Hippocampal formation (tissue), 2 donors: ENCODE data around the gene EGFL7.
"Not testable (repeated sequence)": the region's sequence is repeated elsewhere in the genome, so short reads cannot be mapped to it uniquely, and the experiment has no call there.

Experiments used
- DNase-seq, 2 donors: peaks; one replicate each; lab custom pipeline; 2025; lab: John Stamatoyannopoulos, UW

EGFL7 gene

GRCh38 chr9:136697821-136698526 lies 35.3 kb downstream of the EGFL7 start:
- DNase-seq: no peak

GRCh38 chr9:136698635-136699246 lies 36.0 kb downstream of the EGFL7 start:
- DNase-seq: no peak

- DNase-seq: no peak
These were observed 37.6 kb downstream of the EGFL7 start for GRCh38 chr9:136700304-136700703.

GRCh38 chr9:136700959-136701667 lies 38.4 kb downstream of the EGFL7 start:
- DNase-seq: no peak

- no peak for DNase-seq
These were observed 38.9 kb downstream of the EGFL7 start for GRCh38 chr9:136701668-136702053.

- DNase-seq: no peak
These were observed 40.7 kb downstream of the EGFL7 start for GRCh38 chr9:136703276-136703860.

GRCh38 chr9:136704741-136705140 lies 42.0 kb downstream of the EGFL7 start:
- DNase-seq: not testable (repeated sequence)

- no peak for DNase-seq
These were observed 42.8 kb downstream of the EGFL7 start for GRCh38 chr9:136705564-136705963.

- no peak for DNase-seq
These were observed 44.3 kb downstream of the EGFL7 start for GRCh38 chr9:136707011-136707410.

GRCh38 chr9:136707849-136708517 lies 45.3 kb downstream of the EGFL7 start:
- no peak for DNase-seq

GRCh38 chr9:136709454-136710109 lies 46.9 kb downstream of the EGFL7 start:
- DNase-seq: no peak

GRCh38 chr9:136710543-136710942 lies 47.8 kb downstream of the EGFL7 start:
- no peak for DNase-seq

GRCh38 chr9:136711219-136711648 lies 48.5 kb downstream of the EGFL7 start:
- not testable (repeated sequence) for DNase-seq

- no peak for DNase-seq
These were observed 49.3 kb downstream of the EGFL7 start, which contains the start of gene DIPK1B for GRCh38 chr9:136711751-136712689. TSS of gene DIPK1B (plus strand) at chr9:136712572. CDS start at chr9:136712666, 94 bp downstream.

GRCh38 chr9:136712690-136713544 lies 50.2 kb downstream of the EGFL7 start:
- no peak for DNase-seq

- DNase-seq: no peak
These were observed 50.8 kb downstream of the EGFL7 start for GRCh38 chr9:136713550-136713949.

- DNase-seq: no peak
These were observed 51.6 kb downstream of the EGFL7 start for GRCh38 chr9:136714096-136714892.

- no peak for DNase-seq
These were observed 52.2 kb downstream of the EGFL7 start for GRCh38 chr9:136714893-136715274.

GRCh38 chr9:136717399-136717798 lies 54.7 kb downstream of the EGFL7 start:
- DNase-seq: no peak
